ENCODE measurements around the gene GPX2.
"Not testable (repeated sequence)": the region's sequence is repeated elsewhere in the genome, so short reads cannot be mapped to it uniquely, and the experiment has no call there.

GPX2 gene

GRCh38 chr14:64913477-64913876, 29.1 kb downstream of the GPX2 start:
- not testable (repeated sequence) for DNase-seq (ENCODE audit: low read depth)

GRCh38 chr14:64912261-64912660, 30.3 kb downstream of the GPX2 start:
- DNase-seq (ENCODE audit: low read depth) = no peak

GRCh38 chr14:64910847-64911495, 31.6 kb downstream of the GPX2 start:
- DNase-seq (ENCODE audit: low read depth) = no peak

- DNase-seq (ENCODE audit: low read depth) = no peak
These were observed 36.5 kb downstream of the GPX2 start for GRCh38 chr14:64906022-64906421.

GRCh38 chr14:64899958-64900357, 42.6 kb downstream of the GPX2 start:
- no peak for DNase-seq (ENCODE audit: low read depth)

- DNase-seq (ENCODE audit: low read depth) = no peak
These were observed 50.6 kb downstream of the GPX2 start for GRCh38 chr14:64891839-64892375.

- no peak for DNase-seq (ENCODE audit: low read depth)
These were observed 51.2 kb downstream of the GPX2 start for GRCh38 chr14:64891173-64891838.

GRCh38 chr14:64889352-64889751, 53.2 kb downstream of the GPX2 start:
- no peak for DNase-seq (ENCODE audit: low read depth)

Data from activated gamma-delta T cell treated with anti-CD3 and anti-CD28 coated beads, Interleukin-2, amount 50 U/mL, for 16 hours (primary cell).